Activated CD8-positive, alpha-beta T cell treated with anti-CD3 and anti-CD28 coated beads, Interleukin-2, amount 10 ng/mL, durations not matched to agents 7 days and 5 days (primary cell): ENCODE data around the gene C5. TPM values are rescaled to one million over a fixed set of nuclear protein-coding genes. Genes with fewer than 3 reads are reported as not detected.
"Not testable (repeated sequence)": the region's sequence is repeated elsewhere in the genome, so short reads cannot be mapped to it uniquely, and the experiment has no call there.

Experiments used
- ATAC-seq: fragments of 150-1000 bp; cut with Tn5 transposase; one replicate; pipeline ENCODE4 v1.10.0; 2021; ENCODE audit warnings: moderate library complexity
- CTCF ChIA-PET: fragments of 350-600 bp; sonication (Branson Sonifier 250); formaldehyde crosslinking; loops from one replicate; lab custom pipeline; 2021; ENCODE audit warnings: antibody characterized with exemption; lab: Charles Lee
- POLR2A ChIA-PET: fragments of 350-600 bp; sonication (Branson Sonifier 250); formaldehyde crosslinking; loops from one replicate; lab custom pipeline; 2021; ENCODE audit warnings: antibody characterized with exemption; lab: Charles Lee
- DNase-seq: peaks from one replicate; pipeline ENCODE4 v3.0.0-alpha.2; 2020
- H3K27ac Mint-ChIP-seq: one replicate; pipeline ENCODE4 v1.8.0; 2021; ENCODE audit warnings: mild to moderate bottlenecking, mixed read lengths
- H3K27me3 Mint-ChIP-seq: one replicate; pipeline ENCODE4 v1.8.0; 2021; ENCODE audit warnings: low read depth, mixed read lengths
- H3K36me3 Mint-ChIP-seq: one replicate; pipeline ENCODE4 v1.8.0; 2021; ENCODE audit warnings: low read depth, mixed read lengths
- H3K4me1 Mint-ChIP-seq: one replicate; pipeline ENCODE4 v1.8.0; 2021; ENCODE audit warnings: low read depth, mixed read lengths
- H3K4me3 Mint-ChIP-seq: one replicate; pipeline ENCODE4 v1.8.0; 2021; ENCODE audit warnings: mild to moderate bottlenecking, mixed read lengths
- H3K9me3 Mint-ChIP-seq: one replicate; pipeline ENCODE4 v1.8.0; 2022; ENCODE audit warnings: mixed read lengths; ENCODE audit not compliant: insufficient read depth
- total RNA-seq, 2 experiments: library from RNA; stranded (reverse); gene quantifications; one replicate each; pipeline ENCODE4 v1.2.3, GENCODE V29; 2021

The C5 gene
- 1 to 10 TPM; 1.3 to 2.3 TPM for total RNA-seq

- no peaks in the 10 kb centered on the region for H3K4me1 Mint-ChIP-seq
- H3K27ac Mint-ChIP-seq, result no peak within 1 kb of the TSS
- H3K4me3 Mint-ChIP-seq, result no peak within 1 kb of the TSS
- H3K36me3 Mint-ChIP-seq, result no peaks in the 10 kb centered on the region
- ChIA-PET CTCF (interaction anchor here (0.8 to 3.9 kb wide), 2 partner anchors 9 to 65 kb away, joined by 3 to 30 read pairs; no protein-coding TSS in a partner anchor), POLR2A (no interaction called here)
- H3K9me3 Mint-ChIP-seq, result no peaks in the 10 kb centered on the region
- ATAC-seq (no peak), DNase-seq (no peak)
- no peaks in the 10 kb centered on the region for H3K27me3 Mint-ChIP-seq
These were observed at the start of gene C5 for GRCh38 chr9:121050128-121050988. TSS of gene C5 (minus strand) at chr9:121050275. CDS start at chr9:121050246, 29 bp downstream.

- POLR2A ChIA-PET, result no interaction called here
- H3K27ac Mint-ChIP-seq, result no peak overlapping the region
- H3K9me3 Mint-ChIP-seq, result peaks cover 22% of the 10 kb centered on the region
These were observed 48.6 kb upstream of the C5 start for GRCh38 chr9:121098567-121099198.

GRCh38 chr9:121095057-121095456, 45.0 kb upstream of the C5 start:
- H3K36me3 Mint-ChIP-seq, result peaks cover 75% of the 10 kb centered on the region
- no peak overlapping the region for H3K4me3 Mint-ChIP-seq
- H3K4me1 Mint-ChIP-seq, result no peaks in the 10 kb centered on the region
- DNase-seq (no peak), ATAC-seq (no peak)
- POLR2A ChIA-PET, result no interaction called here
- no peak overlapping the region for H3K27ac Mint-ChIP-seq
- H3K27me3 Mint-ChIP-seq, result no peaks in the 10 kb centered on the region
- peaks cover 4% of the 10 kb centered on the region for H3K9me3 Mint-ChIP-seq
- CTCF ChIA-PET, result interaction anchor here (0.7 to 1.7 kb wide), 3 partner anchors 14 to 27 kb away, joined by 3 to 7 read pairs (median 3); no protein-coding TSS in a partner anchor

More at GRCh38 chr9:121098567-121099198, 48.6 kb upstream of the C5 start:
- DNase-seq (no peak), ATAC-seq (no peak)
- Mint-ChIP-seq H3K4me3 (no peak overlapping the region), H3K4me1 (no peaks in the 10 kb centered on the region), H3K27me3 (no peaks in the 10 kb centered on the region), H3K36me3 (peaks cover 82% of the 10 kb centered on the region)
- CTCF ChIA-PET, result interaction anchor here (1.1 kb wide), 1 partner anchor 9 kb away, joined by 4 read pairs; no protein-coding TSS in a partner anchor

GRCh38 chr9:121090743-121091142, 40.7 kb upstream of the C5 start:
- DNase-seq, ATAC-seq, H3K9me3 Mint-ChIP-seq, H3K27me3 Mint-ChIP-seq, H3K27ac Mint-ChIP-seq, H3K4me3 Mint-ChIP-seq: not testable (repeated sequence)
- ChIA-PET CTCF (interaction anchor here (1.3 kb wide), 1 partner anchor 8 kb away, joined by 4 read pairs; no protein-coding TSS in a partner anchor), POLR2A (interaction anchor here (1.1 kb wide), 1 partner anchor 16 kb away, joined by 3 read pairs; the partner anchor contains the start of gene CNTRL)
- peaks cover 63% of the 10 kb centered on the region for H3K36me3 Mint-ChIP-seq
- peaks cover 17% of the 10 kb centered on the region for H3K4me1 Mint-ChIP-seq

GRCh38 chr9:121088576-121088975, 38.5 kb upstream of the C5 start:
- ATAC-seq, result no peak
- no peak for DNase-seq
- Mint-ChIP-seq H3K36me3 (peaks cover 53% of the 10 kb centered on the region), H3K4me1 (peaks cover 17% of the 10 kb centered on the region), H3K9me3 (no peaks in the 10 kb centered on the region), H3K27ac (peak overlapping the region; percentile 28), H3K27me3 (no peaks in the 10 kb centered on the region), H3K4me3 (no peak overlapping the region)
- CTCF ChIA-PET, result no interaction called here
- POLR2A ChIA-PET, result no interaction called here

GRCh38 chr9:121085661-121086060, 35.6 kb upstream of the C5 start:
- POLR2A ChIA-PET, result no interaction called here
- DNase-seq, result no peak
- Mint-ChIP-seq H3K36me3 (peaks cover 53% of the 10 kb centered on the region), H3K4me1 (peaks cover 17% of the 10 kb centered on the region), H3K4me3 (no peak overlapping the region), H3K27me3 (no peaks in the 10 kb centered on the region), H3K27ac (no peak overlapping the region), H3K9me3 (no peaks in the 10 kb centered on the region)
- CTCF ChIA-PET, result interaction anchor here (1.3 kb wide), 1 partner anchor 26 kb away, joined by 3 read pairs; no protein-coding TSS in a partner anchor
- ATAC-seq, result no peak

- CTCF ChIA-PET, result interaction anchor here (0.9 to 2.9 kb wide), 7 partner anchors 21 to 326 kb away, joined by 3 to 13 read pairs (median 4); no protein-coding TSS in a partner anchor
- POLR2A ChIA-PET, result interaction anchor here (0.8 kb wide), 1 partner anchor 365 kb away, joined by 3 read pairs; no protein-coding TSS in a partner anchor
- H3K27ac Mint-ChIP-seq, result no peak overlapping the region
- ATAC-seq, result no peak
- H3K27me3 Mint-ChIP-seq, result no peaks in the 10 kb centered on the region
- H3K4me1 Mint-ChIP-seq, result peaks cover 13% of the 10 kb centered on the region
- DNase-seq, result no peak
- peaks cover 44% of the 10 kb centered on the region for H3K36me3 Mint-ChIP-seq
- H3K9me3 Mint-ChIP-seq, result no peaks in the 10 kb centered on the region
- H3K4me3 Mint-ChIP-seq, result no peak overlapping the region
These were observed 32.0 kb upstream of the C5 start for GRCh38 chr9:121082075-121082474.

GRCh38 chr9:121075251-121076036, 25.4 kb upstream of the C5 start:
- peak overlapping the region; percentile 99 for H3K4me3 Mint-ChIP-seq
- ChIA-PET POLR2A (interaction anchor here (0.6 to 1.1 kb wide), 3 partner anchors 139 to 283 kb away, joined by 3 read pairs; partner anchors contain the start of gene FBXW2), CTCF (interaction anchor here (0.7 to 2.6 kb wide), 11 partner anchors 11 to 364 kb away, joined by 3 to 15 read pairs (median 3); partner anchors contain the start of gene FBXW2)
- peaks cover 53% of the 10 kb centered on the region for H3K4me1 Mint-ChIP-seq
- H3K27me3 Mint-ChIP-seq, result no peaks in the 10 kb centered on the region
- ATAC-seq, result peak; percentile 36
- H3K9me3 Mint-ChIP-seq, result peaks cover 2% of the 10 kb centered on the region
- peaks cover 15% of the 10 kb centered on the region for H3K36me3 Mint-ChIP-seq
- peak; percentile 49 for DNase-seq
- peak overlapping the region; percentile 98 for H3K27ac Mint-ChIP-seq

GRCh38 chr9:121074370-121075250, 24.5 kb upstream of the C5 start, which contains the start of gene CNTRL:
TSS of gene CNTRL (plus strand) at chr9:121074955. CDS start at chr9:121088327, 13,372 bp downstream.
- ChIA-PET CTCF (interaction anchor here (0.6 to 2.6 kb wide), 9 partner anchors 10 to 344 kb away, joined by 3 to 15 read pairs (median 4); partner anchors contain the start of gene FBXW2), POLR2A (interaction anchor here (0.6 to 1.2 kb wide), 4 partner anchors 16 to 198 kb away, joined by 3 to 7 read pairs (median 3); partner anchors contain the start of gene PHF19)
- peak; percentile 96 for DNase-seq
- ATAC-seq, result peak; percentile 87
- Mint-ChIP-seq H3K36me3 (peaks cover 9% of the 10 kb centered on the region), H3K9me3 (peaks cover 4% of the 10 kb centered on the region), H3K27me3 (no peaks in the 10 kb centered on the region), H3K4me3 (peak within 1 kb of the TSS; percentile 99), H3K4me1 (peaks cover 54% of the 10 kb centered on the region), H3K27ac (peak within 1 kb of the TSS; percentile 98)

GRCh38 chr9:121073038-121073437, 23.0 kb upstream of the C5 start:
- peak overlapping the region; percentile 31 for H3K4me3 Mint-ChIP-seq
- H3K27ac Mint-ChIP-seq, result peak overlapping the region; percentile 40
- no peak for ATAC-seq
- CTCF ChIA-PET, result interaction anchor here (0.9 to 5.9 kb wide), 9 partner anchors 12 to 317 kb away, joined by 3 to 70 read pairs (median 3); partner anchors contain the start of gene RAB14
- peaks cover 59% of the 10 kb centered on the region for H3K4me1 Mint-ChIP-seq
- H3K27me3 Mint-ChIP-seq, result no peaks in the 10 kb centered on the region
- DNase-seq, result no peak
- peaks cover 6% of the 10 kb centered on the region for H3K9me3 Mint-ChIP-seq
- H3K36me3 Mint-ChIP-seq, result peaks cover 20% of the 10 kb centered on the region
- POLR2A ChIA-PET, result interaction anchor here (0.8 to 1.6 kb wide), 2 partner anchors 148 to 280 kb away, joined by 4 to 6 read pairs; partner anchors contain the start of gene FBXW2
